ENCODE results near the gene GYS1.

DNA sequence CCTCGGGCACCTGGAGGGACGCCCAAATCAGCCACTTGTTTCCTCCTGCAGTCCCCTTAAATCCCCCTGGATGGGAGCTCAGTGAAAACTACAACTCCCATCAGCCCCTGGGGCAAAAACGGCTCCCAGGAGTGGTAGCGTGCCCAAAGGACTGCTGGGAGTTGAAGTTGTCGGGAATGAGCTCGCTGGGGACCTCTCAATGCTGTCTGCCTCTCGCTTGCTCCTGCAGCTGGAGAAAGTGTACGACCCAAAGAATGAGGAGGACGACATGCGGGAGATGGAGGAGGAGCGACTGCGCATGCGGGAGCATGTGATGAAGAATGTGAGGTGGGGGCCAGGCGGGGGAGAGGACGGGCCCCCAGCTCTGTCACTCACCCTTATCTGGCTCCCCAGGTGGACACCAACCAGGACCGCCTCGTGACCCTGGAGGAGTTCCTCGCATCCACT is 74.3 kb downstream of the GYS1 start:
- TF ChIP-seq, protein P1, sequence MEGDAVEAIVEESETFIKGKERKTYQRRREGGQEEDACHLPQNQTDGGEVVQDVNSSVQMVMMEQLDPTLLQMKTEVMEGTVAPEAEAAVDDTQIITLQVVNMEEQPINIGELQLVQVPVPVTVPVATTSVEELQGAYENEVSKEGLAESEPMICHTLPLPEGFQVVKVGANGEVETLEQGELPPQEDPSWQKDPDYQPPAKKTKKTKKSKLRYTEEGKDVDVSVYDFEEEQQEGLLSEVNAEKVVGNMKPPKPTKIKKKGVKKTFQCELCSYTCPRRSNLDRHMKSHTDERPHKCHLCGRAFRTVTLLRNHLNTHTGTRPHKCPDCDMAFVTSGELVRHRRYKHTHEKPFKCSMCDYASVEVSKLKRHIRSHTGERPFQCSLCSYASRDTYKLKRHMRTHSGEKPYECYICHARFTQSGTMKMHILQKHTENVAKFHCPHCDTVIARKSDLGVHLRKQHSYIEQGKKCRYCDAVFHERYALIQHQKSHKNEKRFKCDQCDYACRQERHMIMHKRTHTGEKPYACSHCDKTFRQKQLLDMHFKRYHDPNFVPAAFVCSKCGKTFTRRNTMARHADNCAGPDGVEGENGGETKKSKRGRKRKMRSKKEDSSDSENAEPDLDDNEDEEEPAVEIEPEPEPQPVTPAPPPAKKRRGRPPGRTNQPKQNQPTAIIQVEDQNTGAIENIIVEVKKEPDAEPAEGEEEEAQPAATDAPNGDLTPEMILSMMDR (IDR thresholded peaks at IDR 0.05), result no peak
- no peak for TF ChIP-seq EZH2phosphoT487 (IDR thresholded peaks at IDR 0.05)

All from neural progenitor cell (in vitro differentiated cells).